ENCODE measurements around the gene KISS1.

KISS1 gene

DNA sequence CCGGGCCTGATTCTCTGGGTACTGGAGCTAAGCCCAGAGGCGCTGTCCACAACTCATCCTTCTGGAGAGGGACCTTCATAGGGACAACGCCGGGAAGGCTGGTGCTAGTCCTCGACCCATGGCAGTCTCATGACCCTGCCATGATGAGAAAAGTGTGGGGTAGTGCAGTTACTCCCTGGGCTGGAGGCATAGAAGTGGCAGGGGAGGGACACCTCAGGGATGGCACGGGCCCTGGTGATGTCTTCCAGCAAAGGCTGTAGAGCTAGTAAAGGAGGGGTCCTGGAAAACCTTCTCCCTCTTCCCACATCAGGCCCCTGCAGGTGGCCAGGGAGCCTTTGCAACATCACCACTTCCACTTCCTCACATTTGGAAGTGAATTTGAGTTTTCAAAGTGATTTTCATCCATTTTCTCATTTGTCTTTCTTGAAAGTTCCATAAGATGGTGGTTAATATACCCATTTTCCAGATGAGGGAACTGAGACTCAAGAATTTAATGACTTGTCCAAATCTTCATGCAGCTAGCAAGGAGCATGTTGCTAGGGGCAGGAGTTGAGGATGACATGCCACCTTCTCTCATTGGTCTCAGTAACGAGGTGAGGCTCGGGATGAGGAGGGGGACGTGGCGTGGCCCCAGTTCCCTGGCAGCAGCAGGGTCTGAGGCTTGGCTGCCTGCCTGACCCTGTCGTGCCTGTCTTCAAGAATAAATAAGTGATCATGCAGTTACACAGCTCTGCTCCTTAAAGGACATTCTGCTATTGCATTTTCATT is 20.8 kb upstream of the KISS1 start:
- DNase-seq = no peak

- DNase-seq = no peak
Observed at GRCh38 chr1:204216236-204216635, 19.9 kb upstream of the KISS1 start.

DNA sequence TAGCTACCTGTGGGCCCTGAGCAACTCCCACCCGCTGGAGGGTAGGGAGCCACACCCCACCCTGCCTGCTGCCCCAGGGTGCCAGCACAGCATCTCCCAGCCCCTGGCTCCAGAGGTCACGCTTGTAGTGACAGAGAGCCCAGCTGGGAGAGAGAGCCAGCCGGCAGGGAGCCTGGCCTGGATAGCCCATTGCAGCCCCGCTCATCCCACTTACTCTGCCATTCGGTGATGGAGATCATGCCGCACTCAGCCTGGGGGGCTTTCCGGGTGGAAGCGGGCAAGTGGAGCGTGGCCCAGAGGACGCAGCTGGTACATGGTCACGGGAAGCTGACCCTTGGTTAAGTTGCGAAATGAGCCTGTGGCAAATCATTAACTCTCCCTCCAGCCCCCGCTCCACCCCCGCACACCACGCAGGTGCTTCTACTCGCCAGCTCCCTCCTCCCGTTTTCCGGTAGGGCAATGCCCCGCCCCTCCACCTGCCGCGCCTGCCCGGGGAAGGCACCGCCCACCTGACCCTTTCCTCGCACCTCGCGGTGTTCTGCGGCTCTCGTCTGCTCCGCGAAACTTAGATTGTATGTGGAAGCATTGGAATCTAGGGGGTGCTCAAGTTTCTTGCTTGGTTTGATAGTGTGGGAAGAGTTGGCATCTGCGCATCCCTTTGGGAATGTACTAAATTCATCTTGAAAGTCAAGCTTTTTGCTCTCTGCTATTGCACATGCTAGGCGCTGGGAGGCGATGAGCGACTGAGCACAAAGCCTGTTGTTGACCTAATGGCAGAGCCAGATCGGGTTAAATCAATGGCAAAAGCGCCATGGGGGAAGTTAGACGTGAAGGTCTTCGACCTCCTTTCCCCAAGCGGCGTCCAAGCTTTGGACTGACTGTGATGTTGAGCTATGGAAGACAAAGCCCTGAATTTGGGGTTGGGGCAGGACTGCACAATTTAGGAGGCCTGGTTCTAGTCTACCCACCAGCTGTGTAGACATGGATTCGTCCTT is 17.7 kb upstream of the KISS1 start, which contains the start of gene GOLT1A:
Gene GOLT1A (minus strand): TSS at position 321 of the 995 bp plus-strand sequence. CDS start 82 bp downstream, at position 239.
- no peak for DNase-seq

DNA sequence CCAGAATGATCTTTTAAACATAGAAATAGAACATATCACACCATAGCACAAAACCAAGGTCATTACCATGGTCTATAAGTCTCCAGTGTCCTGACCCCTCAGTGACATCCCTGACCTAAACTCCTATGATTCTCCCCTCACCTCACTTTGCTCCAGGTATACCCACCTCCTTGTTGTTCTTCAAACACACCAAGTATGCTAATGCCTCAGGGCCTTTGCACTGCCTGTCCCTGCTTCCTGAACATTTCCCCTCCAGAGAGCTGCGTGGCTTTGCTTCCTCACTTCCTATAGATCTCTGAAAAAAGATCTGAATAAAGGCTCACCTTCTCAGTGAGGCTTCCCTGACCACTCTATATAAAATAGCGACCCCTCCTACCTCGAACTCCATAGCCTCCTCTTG is 16.4 kb upstream of the KISS1 start:
- DNase-seq = no peak

GRCh38 chr1:204211046-204211445 is 14.8 kb upstream of the KISS1 start:
- no peak for DNase-seq

DNA sequence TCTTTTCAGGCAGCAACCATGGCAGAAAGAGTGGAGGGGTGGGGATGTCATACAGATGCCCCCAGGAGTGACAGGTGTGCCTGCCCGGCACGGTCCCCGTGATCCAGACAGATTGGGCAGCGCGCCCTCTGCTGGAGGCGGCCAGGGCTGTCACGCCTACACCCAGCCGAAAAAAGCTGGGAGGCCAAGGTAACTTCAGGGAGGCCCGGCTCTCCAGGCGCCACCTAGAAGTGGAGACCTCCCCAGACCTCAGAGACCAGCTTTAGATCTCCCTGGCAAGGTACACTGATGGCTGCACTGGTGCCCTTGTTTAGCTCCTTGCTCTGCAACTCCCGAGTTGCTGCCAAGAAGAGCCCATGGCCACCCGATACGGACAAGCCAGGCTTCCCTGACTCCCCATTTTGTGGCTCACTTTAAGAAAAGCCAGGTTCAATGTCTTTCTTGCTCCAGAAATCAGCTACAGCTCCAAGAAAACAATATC is 10.9 kb upstream of the KISS1 start:
- DNase-seq = peak; percentile 5

- DNase-seq = no peak
Observed at GRCh38 chr1:204206121-204206520, 9.8 kb upstream of the KISS1 start.

GRCh38 chr1:204205486-204205885 is 9.2 kb upstream of the KISS1 start:
- no peak for DNase-seq

DNA sequence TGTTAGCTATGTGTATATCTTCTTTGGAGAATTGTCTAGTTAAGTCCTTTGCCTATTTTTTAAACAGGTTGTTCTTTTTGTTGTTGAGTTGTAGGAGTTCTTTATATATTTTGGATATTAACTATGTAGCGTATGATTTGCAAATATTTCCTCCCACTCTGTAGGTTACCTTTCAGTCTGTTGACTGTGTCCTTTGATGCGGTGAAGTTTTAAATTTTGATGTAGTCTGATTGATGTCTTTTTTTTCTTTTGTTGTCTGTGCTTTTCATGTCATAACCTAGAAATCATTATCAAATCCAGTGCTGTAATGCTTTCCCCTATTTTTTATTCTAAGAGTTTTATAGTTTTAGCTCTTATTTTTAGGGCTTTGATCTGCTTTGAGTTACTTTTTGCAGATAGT is 8.7 kb upstream of the KISS1 start:
- DNase-seq = no peak

- no peak for DNase-seq
Observed at GRCh38 chr1:204203206-204203767, 7.0 kb upstream of the KISS1 start.

- no peak for DNase-seq
Observed at GRCh38 chr1:204202481-204202880, 6.2 kb upstream of the KISS1 start.

DNA sequence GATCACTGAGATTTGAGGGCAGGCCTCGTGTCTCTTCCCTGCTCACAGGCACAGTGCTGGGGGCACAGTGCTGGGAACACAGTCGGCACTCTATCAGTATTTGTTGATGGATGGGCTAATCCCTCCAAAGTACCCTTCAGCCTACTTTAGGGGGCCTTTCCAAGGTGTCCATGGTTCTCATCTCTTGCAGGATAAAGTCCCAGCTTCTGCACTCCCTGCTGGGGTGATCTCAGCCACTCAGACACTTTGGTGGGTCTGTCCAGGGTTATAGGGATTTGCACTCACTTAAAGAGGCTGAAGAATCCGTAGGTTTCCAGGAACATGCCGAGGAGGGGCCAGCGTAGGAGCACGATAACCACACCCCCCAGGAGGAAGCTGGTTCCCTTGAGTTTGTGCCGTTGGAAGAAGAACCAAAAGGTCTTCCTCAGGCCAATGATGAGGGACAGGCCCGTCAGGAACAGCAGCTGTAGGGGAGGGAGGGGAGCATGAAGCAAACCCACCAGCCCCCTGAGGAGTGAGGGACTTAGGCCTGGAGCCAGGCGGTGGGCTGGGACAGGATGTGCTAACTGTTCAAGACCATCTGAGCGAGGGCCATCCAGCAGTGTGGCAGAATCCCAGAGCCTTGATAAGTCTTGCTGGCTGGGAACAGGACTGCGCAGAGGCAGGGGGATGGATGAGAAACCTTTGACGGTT is 5.2 kb upstream of the KISS1 start:
- DNase-seq = no peak

- no peak for DNase-seq
Observed at GRCh38 chr1:204199579-204199978, 3.3 kb upstream of the KISS1 start.

DNA sequence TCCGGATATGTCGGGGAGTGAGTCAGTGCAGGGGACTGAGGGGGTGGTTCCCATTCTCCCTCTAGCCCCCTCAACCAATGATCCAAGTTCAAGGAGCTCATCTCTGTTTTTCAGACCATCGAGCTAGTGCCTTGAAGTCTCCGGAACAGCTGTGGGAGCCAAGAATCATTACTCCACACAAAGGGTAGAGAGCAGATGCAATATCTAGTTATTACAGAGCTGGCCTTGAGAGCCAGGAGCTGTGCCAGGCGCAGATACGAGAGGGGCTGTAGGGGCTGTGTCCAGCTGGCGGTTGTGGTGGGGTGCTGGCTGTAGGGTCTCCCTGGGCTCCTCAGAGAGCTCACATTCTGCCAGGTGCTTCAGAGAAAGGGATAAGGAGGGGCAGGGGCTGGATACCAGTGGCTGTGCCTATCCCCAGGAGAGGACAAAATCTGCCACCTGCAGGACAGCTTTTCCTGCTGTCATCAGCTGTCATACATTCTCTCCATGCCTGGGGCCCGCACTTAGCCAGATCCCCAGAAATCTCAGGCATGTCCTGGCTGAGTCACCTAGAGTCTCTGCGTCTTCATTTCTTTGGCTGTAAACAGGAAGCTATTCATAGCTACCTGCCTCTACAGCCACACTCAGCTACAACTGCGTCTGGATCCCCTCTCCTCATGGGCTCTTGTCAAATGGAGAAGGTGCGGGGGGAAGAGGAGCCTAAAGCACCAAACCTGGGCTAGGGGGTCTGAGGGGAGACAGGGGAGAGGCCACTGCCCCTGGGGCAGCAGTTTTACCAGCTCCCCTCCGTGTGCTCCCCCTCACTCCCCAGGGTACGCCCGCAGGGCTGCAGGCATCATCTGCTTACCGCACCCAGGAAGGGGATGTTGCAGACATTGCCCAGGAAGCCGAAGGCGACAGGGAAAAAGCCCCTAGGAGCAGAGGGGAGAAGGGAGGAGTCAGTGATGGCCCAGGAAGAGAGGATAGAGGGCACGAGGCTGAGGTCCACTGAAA is 2.4 kb upstream of the KISS1 start:
- DNase-seq = no peak

- DNase-seq = no peak
Observed at GRCh38 chr1:204197068-204197467, 777 bp upstream of the KISS1 start.

- DNase-seq = no peak
Observed at GRCh38 chr1:204194771-204195170, 1.5 kb downstream of the KISS1 start.

DNA sequence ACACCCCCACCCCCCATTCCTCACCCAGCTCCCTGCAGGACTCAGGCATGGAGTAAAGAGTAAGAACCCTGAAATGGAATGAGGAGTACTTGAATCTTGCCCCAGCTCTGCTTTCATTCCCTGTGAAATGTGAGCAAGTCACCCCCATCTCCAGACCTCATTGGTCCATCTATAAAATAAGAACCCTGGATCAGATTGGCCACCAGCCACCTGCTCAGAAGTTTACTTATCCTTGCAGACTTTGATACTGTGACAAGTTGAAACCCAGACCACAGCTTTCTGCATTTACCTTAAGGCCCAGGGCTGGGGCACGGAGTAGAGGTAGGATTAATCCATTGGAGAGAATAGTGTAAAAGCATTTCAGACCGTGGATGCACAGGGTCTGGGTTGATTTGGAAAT is 2.2 kb downstream of the KISS1 start:
- DNase-seq = no peak

DNA sequence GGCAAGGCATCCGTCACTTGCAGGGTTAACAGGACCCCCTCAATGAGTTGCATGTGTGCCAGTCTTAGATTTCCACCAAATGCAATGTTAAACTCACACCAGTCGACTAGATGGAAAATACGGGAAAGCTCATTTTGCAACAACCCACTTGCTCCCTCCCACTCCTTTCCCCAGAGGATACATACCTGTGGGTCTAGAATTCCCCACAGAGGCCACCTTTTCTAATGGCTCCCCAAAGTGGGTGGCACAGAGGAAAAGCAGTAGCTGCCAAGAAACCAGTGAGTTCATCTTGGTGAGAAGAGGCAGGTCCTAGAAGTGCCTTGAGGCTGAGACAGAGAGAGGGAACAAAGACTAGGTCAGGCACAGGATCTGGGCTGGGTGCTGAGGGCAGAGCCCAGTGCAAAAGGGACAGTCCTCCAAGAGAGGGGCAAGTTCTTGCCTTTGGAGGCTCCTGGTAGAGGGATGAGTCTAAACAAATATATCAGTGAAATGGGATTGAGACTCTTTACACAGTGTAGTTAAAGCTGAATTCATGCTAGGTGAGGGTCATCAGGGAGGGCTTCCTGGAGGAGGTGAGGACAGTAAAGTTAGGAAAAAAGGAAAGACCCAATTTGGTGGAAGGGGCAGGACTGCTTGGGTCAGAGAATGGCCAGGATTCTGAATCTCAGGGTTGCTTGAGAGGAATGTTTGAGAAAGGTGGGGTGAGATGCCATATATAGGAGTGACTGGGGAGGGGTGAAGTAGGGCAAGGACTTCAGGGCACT is 3.5 kb downstream of the KISS1 start:
- DNase-seq = no peak

DNA sequence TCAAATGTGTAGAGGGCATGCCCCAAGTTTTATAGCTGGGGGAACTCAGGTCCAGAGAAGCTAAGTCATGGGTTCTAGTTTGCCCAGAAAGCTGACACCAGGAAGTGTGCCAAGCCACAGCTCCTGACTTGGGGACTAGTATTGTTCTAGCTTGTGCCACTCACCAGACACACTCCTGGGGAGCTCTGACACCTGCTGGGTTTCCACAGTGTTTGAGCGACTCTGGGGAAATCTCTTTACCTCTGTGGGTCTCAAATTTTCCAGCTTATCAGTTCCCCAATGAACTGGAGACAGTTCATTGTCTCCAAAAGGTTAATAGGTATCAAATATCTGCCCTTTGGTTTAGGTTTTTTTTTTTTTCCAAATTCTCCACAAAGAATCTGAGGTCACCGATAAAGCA is 4.2 kb downstream of the KISS1 start:
- no peak for DNase-seq

GRCh38 chr1:204191456-204191855 is 4.8 kb downstream of the KISS1 start:
- DNase-seq = no peak
